ENCODE measurements around the gene MAML2. TPM values are rescaled to one million over a fixed set of nuclear protein-coding genes. Genes with fewer than 3 reads are reported as not detected.

MAML2 gene
- total and polyA plus RNA-seq, 7 donors, result 2.8 to 20.7 (median 11.8) TPM

- 80 to 93% methylated on average over 3 of the region's 3 CpGs for WGBS, 2 donors
- intact Hi-C loops (cut with DNase I), result no loop called here
- H3K36me3 ChIP-seq, result peaks cover 0 to 11% (median 2%) of the 10 kb centered on the region in 4 donors
- TF ChIP-seq POLR2AphosphoS5 (IDR thresholded peaks at IDR 0.05) (no peak), EP300 (IDR thresholded peaks at IDR 0.05) (no peak), CTCF (IDR thresholded peaks at IDR 0.05) (no peak)
- H3K4me3 ChIP-seq, result no peak overlapping the region
- no peak for DNase-seq
- H3K4me1 ChIP-seq, result peaks cover 0 to 34% (median 11%) of the 10 kb centered on the region in 4 donors
- H3K9me3 ChIP-seq, result no peaks in the 10 kb centered on the region
- H3K27ac ChIP-seq, result no peak overlapping the region
- no peaks in the 10 kb centered on the region for H3K27me3 ChIP-seq
Measured at GRCh38 chr11:96088914-96089313, 254.1 kb downstream of the MAML2 start.

- no peak for DNase-seq
- TF ChIP-seq POLR2AphosphoS5 (IDR thresholded peaks at IDR 0.05) (no peak), EP300 (IDR thresholded peaks at IDR 0.05) (no peak), CTCF (IDR thresholded peaks at IDR 0.05) (no peak), POLR2A (IDR thresholded peaks at IDR 0.05) (no peak)
- H3K36me3 ChIP-seq, result no peaks in the 10 kb centered on the region
- intact Hi-C loops (cut with DNase I), result no loop called here
- no peaks in the 10 kb centered on the region for H3K27me3 ChIP-seq
- no peaks in the 10 kb centered on the region for H3K9me3 ChIP-seq
- H3K27ac ChIP-seq, result no peak overlapping the region
- peaks cover 0 to 34% (median 11%) of the 10 kb centered on the region in 4 donors for H3K4me1 ChIP-seq
- 85 to 91% methylated on average over 1 of the region's 1 CpG for WGBS, 2 donors
- no peak overlapping the region for H3K4me3 ChIP-seq
Measured at GRCh38 chr11:96086111-96086510, 256.9 kb downstream of the MAML2 start.

GRCh38 chr11:96085319-96085930 lies 257.6 kb downstream of the MAML2 start:
- TF ChIP-seq POLR2AphosphoS5 (IDR thresholded peaks at IDR 0.05) (no peak), CTCF (IDR thresholded peaks at IDR 0.05) (no peak), POLR2A (IDR thresholded peaks at IDR 0.05) (no peak), EP300 (IDR thresholded peaks at IDR 0.05) (no peak)
- no peaks in the 10 kb centered on the region for H3K36me3 ChIP-seq
- no peak for DNase-seq
- no peaks in the 10 kb centered on the region for H3K27me3 ChIP-seq
- H3K4me3 ChIP-seq, result no peak overlapping the region
- WGBS, 2 donors, result 81 to 92% methylated on average over 1 of the region's 1 CpG
- peaks cover 0 to 28% (median 7%) of the 10 kb centered on the region in 4 donors for H3K4me1 ChIP-seq
- H3K27ac ChIP-seq, result no peak overlapping the region
- intact Hi-C loops (cut with DNase I), result no loop called here
- no peaks in the 10 kb centered on the region for H3K9me3 ChIP-seq

GRCh38 chr11:96084610-96085318 lies 258.2 kb downstream of the MAML2 start:
- Histone ChIP-seq H3K27ac (no peak overlapping the region), H3K4me1 (peaks cover 0 to 22% (median 2%) of the 10 kb centered on the region in 4 donors), H3K4me3 (no peak overlapping the region), H3K36me3 (no peaks in the 10 kb centered on the region), H3K27me3 (no peaks in the 10 kb centered on the region), H3K9me3 (no peaks in the 10 kb centered on the region)
- intact Hi-C loops (cut with DNase I), result no loop called here
- DNase-seq, result no peak
- TF ChIP-seq POLR2A (IDR thresholded peaks at IDR 0.05), result no peak
- TF ChIP-seq EP300 (IDR thresholded peaks at IDR 0.05), result no peak
- TF ChIP-seq POLR2AphosphoS5 (IDR thresholded peaks at IDR 0.05), result no peak
- TF ChIP-seq CTCF (IDR thresholded peaks at IDR 0.05), result no peak
- WGBS, 2 donors, result 55 to 68% methylated on average over 6 of the region's 6 CpGs
